Endodermal cell (in vitro differentiated cells): ENCODE measurements around the gene ADH7. TPM values are rescaled to one million over a fixed set of nuclear protein-coding genes. Genes with fewer than 3 reads are reported as not detected.
A peak's percentile ranks its signal among the peaks of the same experiment; 100 is the strongest.
"Not testable (repeated sequence)": the region's sequence is repeated elsewhere in the genome, so short reads cannot be mapped to it uniquely, and the experiment has no call there.

Experiments
- DNase-seq: peaks from one replicate; pipeline ENCODE4 v3.0.0-alpha.2; 2017
- H3K27ac ChIP-seq: 2 replicates; pipeline ENCODE4 v1.5.1; 2013; ENCODE audit warnings: mild to moderate bottlenecking, low read depth, low read length, moderate library complexity
- H3K27me3 ChIP-seq: 2 replicates; pipeline ENCODE4 v1.6.1; 2013; ENCODE audit warnings: mild to moderate bottlenecking, low read length, moderate library complexity; ENCODE audit not compliant: insufficient read depth, control insufficient read depth, poor library complexity, severe bottlenecking
- H3K36me3 ChIP-seq: 2 replicates; pipeline ENCODE4 v1.7.0; 2013; ENCODE audit warnings: mild to moderate bottlenecking, low read length, moderate library complexity; ENCODE audit not compliant: control insufficient read depth, insufficient read depth
- H3K4me1 ChIP-seq: one replicate; pipeline ENCODE4 v1.7.0; 2013; ENCODE audit warnings: low read length; ENCODE audit not compliant: control insufficient read depth, insufficient read depth
- H3K4me3 ChIP-seq: 2 replicates; pipeline ENCODE4 v1.5.1; 2013; ENCODE audit warnings: mild to moderate bottlenecking, low read length, moderate library complexity
- H3K9ac ChIP-seq: 2 replicates; pipeline ENCODE4 v1.6.1; 2013; ENCODE audit warnings: mild to moderate bottlenecking, low read length, moderate library complexity; ENCODE audit not compliant: poor library complexity, severe bottlenecking; ENCODE audit errors: extremely low read depth
- H3K9me3 ChIP-seq: 2 replicates; pipeline ENCODE4 v1.6.1; 2013; ENCODE audit warnings: mild to moderate bottlenecking, low read length, moderate library complexity; ENCODE audit not compliant: control insufficient read depth
- H3K27ac Mint-ChIP-seq: 2 replicates; pipeline ENCODE4 v1.8.0; 2020; ENCODE audit warnings: mixed read lengths
- H3K27me3 Mint-ChIP-seq: 2 replicates; pipeline ENCODE4 v1.8.0; 2021; ENCODE audit warnings: mild to moderate bottlenecking, mixed read lengths; ENCODE audit not compliant: insufficient read depth
- H3K36me3 Mint-ChIP-seq: 2 replicates; pipeline ENCODE4 v1.8.0; 2020; ENCODE audit warnings: low read depth, mixed read lengths
- H3K4me1 Mint-ChIP-seq: 2 replicates; pipeline ENCODE4 v1.8.0; 2020; ENCODE audit warnings: mixed read lengths
- H3K4me3 Mint-ChIP-seq: 2 replicates; pipeline ENCODE4 v1.8.0; 2020; ENCODE audit warnings: mild to moderate bottlenecking, moderate library complexity, mixed read lengths
- H3K9me3 Mint-ChIP-seq: 2 replicates; pipeline ENCODE4 v1.8.0; 2020; ENCODE audit warnings: mild to moderate bottlenecking, mixed read lengths
- WGBS, 2 experiments: methylation state at CpG; one replicate each; pipeline versions ENCODE4 v1.1.5 to v1.1.7; 2013; ENCODE audit warnings: missing lambda C conversion rate in 2 of 2, mixed read lengths in 1 of 2; ENCODE audit not compliant: insufficient coverage in 1 of 2, insufficient read length in 1 of 2; 5-methylcytosine and 5-hydroxymethylcytosine counted together
- total RNA-seq, 2 donors: library from RNA; stranded (reverse); fragmentation: NEBNext Ultra II Directional in 1 of 2; extraction: Animal tissue kit (Norgen Biotek cat#: 25700) in 1 of 2; gene quantifications; 2 replicates in 1 of 2; 3 replicates in 1 of 2; pipeline ENCODE4 v1.2.1, GENCODE V29; 2021
- TF ChIP-seq, protein P1 (sequence below): fragments of 200-600 bp; sonication (generic); conservative IDR thresholded peaks from 2 replicates; pipeline ENCODE4 v1.5.0; 2021; ENCODE audit warnings: antibody characterized with exemption, mild to moderate bottlenecking

Gene ADH7
- total RNA-seq, 2 donors from 2014 or later, result not detected

DNA sequence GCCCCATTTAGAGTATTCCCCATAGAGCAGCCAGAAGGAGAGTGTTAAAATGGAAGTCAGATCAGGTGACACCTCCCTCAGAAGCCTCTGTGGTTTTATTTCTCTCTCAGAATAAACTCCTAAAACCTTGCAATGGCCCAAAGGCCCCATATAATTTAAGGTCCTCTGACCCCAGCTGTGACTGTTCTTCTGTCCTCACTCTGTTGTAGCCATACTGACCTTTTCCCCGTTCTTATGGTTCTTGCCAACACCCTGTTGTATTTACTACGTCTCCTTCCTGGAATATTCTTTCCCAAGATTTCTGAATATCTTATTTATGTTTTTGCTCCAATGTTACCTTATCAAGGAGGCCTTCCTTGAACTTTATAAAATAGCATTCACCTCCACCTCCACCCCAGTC, 18.0 kb downstream of the ADH7 start:
- H3K9me3 Mint-ChIP-seq, result peaks cover 1% of the 10 kb centered on the region
- no peak overlapping the region for H3K27ac Mint-ChIP-seq
- H3K4me1 ChIP-seq, result no peaks in the 10 kb centered on the region
- H3K36me3 Mint-ChIP-seq, result no peaks in the 10 kb centered on the region
- no peaks in the 10 kb centered on the region for H3K4me1 Mint-ChIP-seq
- no peak overlapping the region for H3K9ac ChIP-seq
- DNase-seq, result no peak
- no peaks in the 10 kb centered on the region for H3K27me3 ChIP-seq
- 86 to 92% methylated on average over 2 of the region's 2 CpGs for WGBS, 2 experiments
- no peak overlapping the region for H3K4me3 ChIP-seq
- TF ChIP-seq, protein P1, sequence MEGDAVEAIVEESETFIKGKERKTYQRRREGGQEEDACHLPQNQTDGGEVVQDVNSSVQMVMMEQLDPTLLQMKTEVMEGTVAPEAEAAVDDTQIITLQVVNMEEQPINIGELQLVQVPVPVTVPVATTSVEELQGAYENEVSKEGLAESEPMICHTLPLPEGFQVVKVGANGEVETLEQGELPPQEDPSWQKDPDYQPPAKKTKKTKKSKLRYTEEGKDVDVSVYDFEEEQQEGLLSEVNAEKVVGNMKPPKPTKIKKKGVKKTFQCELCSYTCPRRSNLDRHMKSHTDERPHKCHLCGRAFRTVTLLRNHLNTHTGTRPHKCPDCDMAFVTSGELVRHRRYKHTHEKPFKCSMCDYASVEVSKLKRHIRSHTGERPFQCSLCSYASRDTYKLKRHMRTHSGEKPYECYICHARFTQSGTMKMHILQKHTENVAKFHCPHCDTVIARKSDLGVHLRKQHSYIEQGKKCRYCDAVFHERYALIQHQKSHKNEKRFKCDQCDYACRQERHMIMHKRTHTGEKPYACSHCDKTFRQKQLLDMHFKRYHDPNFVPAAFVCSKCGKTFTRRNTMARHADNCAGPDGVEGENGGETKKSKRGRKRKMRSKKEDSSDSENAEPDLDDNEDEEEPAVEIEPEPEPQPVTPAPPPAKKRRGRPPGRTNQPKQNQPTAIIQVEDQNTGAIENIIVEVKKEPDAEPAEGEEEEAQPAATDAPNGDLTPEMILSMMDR, result no peak
- H3K27me3 Mint-ChIP-seq, result no peaks in the 10 kb centered on the region
- H3K9me3 ChIP-seq, result no peaks in the 10 kb centered on the region
- H3K4me3 Mint-ChIP-seq, result no peak overlapping the region
- H3K36me3 ChIP-seq, result no peaks in the 10 kb centered on the region
- no peak overlapping the region for H3K27ac ChIP-seq

DNA sequence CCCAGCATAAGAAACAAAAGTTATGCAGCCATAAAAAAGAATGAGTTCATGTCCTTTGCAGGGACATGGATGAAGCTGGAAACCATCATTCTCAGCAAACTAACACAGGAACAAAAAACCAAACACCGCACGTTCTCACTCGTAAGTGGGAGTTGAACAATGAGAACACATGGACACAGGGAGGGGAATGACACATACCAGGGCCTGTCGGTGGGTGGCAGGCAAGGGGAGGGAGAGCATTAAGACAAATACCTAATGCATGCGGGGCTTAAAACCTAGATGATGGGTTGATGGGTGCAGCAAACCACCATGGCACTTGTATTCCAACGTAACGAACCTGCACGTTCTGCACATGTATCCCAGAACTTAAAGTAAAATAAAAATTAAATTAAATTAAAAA, 19.4 kb downstream of the ADH7 start:
- not testable (repeated sequence) for H3K27ac ChIP-seq, H3K27me3 Mint-ChIP-seq, H3K36me3 Mint-ChIP-seq, H3K4me3 Mint-ChIP-seq, H3K9ac ChIP-seq, H3K4me1 Mint-ChIP-seq, H3K9me3 ChIP-seq, H3K9me3 Mint-ChIP-seq, H3K4me3 ChIP-seq, H3K4me1 ChIP-seq, H3K36me3 ChIP-seq, DNase-seq, H3K27me3 ChIP-seq, H3K27ac Mint-ChIP-seq
- WGBS, 2 experiments, result 44 to 84% methylated on average over 2 to 8 of the region's 8 CpGs
- TF ChIP-seq, protein P1, result peak; percentile 54

DNA sequence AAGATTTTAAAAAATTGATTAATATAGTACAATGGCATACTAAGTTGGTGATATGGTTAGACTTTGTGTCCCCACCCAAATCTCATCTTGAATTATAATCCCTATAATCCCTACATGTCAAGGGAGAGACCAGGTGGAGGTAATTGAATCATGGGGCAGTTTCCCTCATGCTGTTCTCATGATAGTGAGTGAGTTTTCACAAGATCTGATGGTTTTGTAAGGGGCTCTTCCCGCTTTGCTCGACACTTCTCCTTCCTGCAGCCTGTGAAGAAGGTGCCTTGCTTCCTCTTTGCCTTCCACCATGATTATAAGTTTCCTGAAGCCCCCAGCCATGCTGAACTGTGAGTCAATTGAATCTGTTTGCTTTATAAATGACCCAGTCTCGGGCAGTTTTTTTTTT, 20.2 kb downstream of the ADH7 start:
- H3K4me1 ChIP-seq, H3K4me3 Mint-ChIP-seq, H3K9me3 Mint-ChIP-seq, H3K9ac ChIP-seq, H3K36me3 Mint-ChIP-seq, H3K27ac ChIP-seq, H3K9me3 ChIP-seq, H3K27ac Mint-ChIP-seq, H3K27me3 Mint-ChIP-seq, H3K4me3 ChIP-seq, H3K27me3 ChIP-seq, DNase-seq, H3K4me1 Mint-ChIP-seq, H3K36me3 ChIP-seq: not testable (repeated sequence)
- 94 to 96% methylated on average over 2 to 3 of the region's 3 CpGs for WGBS, 2 experiments

DNA sequence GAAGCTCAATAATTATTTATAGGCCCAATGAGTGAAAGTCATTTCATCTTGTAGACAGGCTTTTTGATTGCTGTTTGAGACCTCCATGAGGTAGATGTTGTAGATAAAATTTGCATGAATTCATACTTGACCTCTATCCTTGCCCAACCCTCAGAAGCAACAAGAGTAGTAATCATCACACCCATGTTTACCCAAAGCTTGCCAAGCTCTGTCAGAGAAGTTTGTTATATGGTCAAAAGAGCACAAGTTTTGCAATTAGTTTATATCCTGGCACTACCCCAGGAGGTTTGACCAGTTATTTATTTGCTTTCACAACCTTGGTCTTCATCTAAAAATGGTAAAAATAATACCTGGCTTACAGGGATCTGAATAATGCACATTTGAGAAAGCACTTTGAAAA, 20.7 kb downstream of the ADH7 start:
- H3K4me3 ChIP-seq, result no peak overlapping the region
- TF ChIP-seq, protein P1, result no peak
- no peak overlapping the region for H3K27ac ChIP-seq
- Mint-ChIP-seq H3K4me1 (no peaks in the 10 kb centered on the region), H3K36me3 (no peaks in the 10 kb centered on the region), H3K4me3 (no peak overlapping the region), H3K27me3 (no peaks in the 10 kb centered on the region), H3K9me3 (no peaks in the 10 kb centered on the region), H3K27ac (no peak overlapping the region)
- no peaks in the 10 kb centered on the region for H3K36me3 ChIP-seq
- H3K27me3 ChIP-seq, result no peaks in the 10 kb centered on the region
- H3K9me3 ChIP-seq, result no peaks in the 10 kb centered on the region
- DNase-seq, result no peak
- no peaks in the 10 kb centered on the region for H3K4me1 ChIP-seq
- H3K9ac ChIP-seq, result no peak overlapping the region
